Measurements from ENCODE around the gene LILRB5. TPM values are rescaled to one million over a fixed set of nuclear protein-coding genes. Genes with fewer than 3 reads are reported as not detected.
"Not testable (repeated sequence)": the region's sequence is repeated elsewhere in the genome, so short reads cannot be mapped to it uniquely, and the experiment has no call there.

LILRB5 gene
- 5.5 TPM for total RNA-seq
- 10 to 100 TPM in 2 of 8 donors, 1 to 10 TPM in 6; 6.1 to 11.8 (median 8.2) TPM for polyA plus RNA-seq (ENCODE audit: insufficient read depth in 1 of 8, insufficient read length in 8 of 8, low replicate concordance in 1 of 8)
- long read RNA-seq, donor 1: 0 reads
- long read RNA-seq, donor 2: 0 reads
- long read RNA-seq, donor 3: 0 reads
- long read RNA-seq, donor 4: 0 reads
- long read RNA-seq, donor 5, partial matches to known transcripts: 0 of 1 reads
- long read RNA-seq, donor 5, other reads (novel, unspliced or antisense): 0 of 1 reads
- long read RNA-seq, donor 6, partial matches to known transcripts: 0 of 3 reads
- long read RNA-seq, donor 6, other reads (novel, unspliced or antisense): 0 of 3 reads
- long read RNA-seq, donor 7: 0 reads
- long read RNA-seq, donor 8: 0 reads
- long read RNA-seq, donor 9: 0 reads
- long read RNA-seq, donor 10, partial matches to known transcripts: 5 of 5 reads
- long read RNA-seq, donor 10, other reads (novel, unspliced or antisense): 0 of 5 reads
- long read RNA-seq, donor 11: 0 reads

DNA sequence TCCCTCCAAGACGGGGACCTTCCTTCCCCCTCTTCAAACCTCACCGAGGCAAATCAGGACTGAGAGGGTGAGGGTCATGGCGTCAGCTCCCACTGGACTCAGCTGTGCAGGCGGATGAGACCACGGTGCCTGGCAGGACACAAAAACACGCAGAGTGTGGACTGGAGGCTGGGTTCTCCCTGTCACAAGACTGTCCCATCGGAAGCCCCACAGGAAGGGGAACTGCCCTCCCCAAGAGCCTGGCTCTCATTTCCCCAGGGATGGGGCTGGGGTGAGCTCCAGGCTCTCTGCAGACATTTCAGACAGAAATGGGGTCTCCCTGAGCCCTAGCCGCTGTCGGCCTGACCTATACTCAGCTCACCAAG, at the start of gene LILRB5:
LILRB5 (minus strand) TSS at position 158 of the 365 bp plus-strand sequence; CDS start at position 78, 80 bp downstream.
- 66% methylated on average over 7 of the region's 9 CpGs for WGBS (ENCODE audit: insufficient coverage)
- no peak within 1 kb of the TSS for H3K27ac ChIP-seq (ENCODE audit: low read length)

GRCh38 chr19:54305141-54305540, 48.1 kb upstream of the LILRB5 start:
- Histone ChIP-seq H3K36me3 (ENCODE audit: control insufficient read depth, insufficient read depth, low read length) (no peaks in the 10 kb centered on the region), H3K4me3 (ENCODE audit: low read length) (no peak overlapping the region), H3K27ac (ENCODE audit: low read length) (no peak overlapping the region), H3K9me3 (replicated peaks; ENCODE audit: control insufficient read depth, low read depth, low read length) (no peaks in the 10 kb centered on the region), H3K27me3 (ENCODE audit: control insufficient read depth, insufficient read depth, low read length) (no peaks in the 10 kb centered on the region), H3K4me1 (ENCODE audit: control insufficient read depth, insufficient read depth, low read length) (no peaks in the 10 kb centered on the region)
- WGBS (ENCODE audit: insufficient coverage): 86% methylated on average over 1 of the region's 1 CpG
- no peak for DNase-seq

More for the DNA sequence above, at the start of gene LILRB5:
- peak within 1 kb of the TSS; percentile 12 for H3K4me3 ChIP-seq (ENCODE audit: low read length)
- no peaks in the 10 kb centered on the region for H3K27me3 ChIP-seq (ENCODE audit: control insufficient read depth, insufficient read depth, low read length)
- DNase-seq: peak; percentile 37
- H3K36me3 ChIP-seq (ENCODE audit: control insufficient read depth, insufficient read depth, low read length): no peaks in the 10 kb centered on the region
- no peaks in the 10 kb centered on the region for H3K4me1 ChIP-seq (ENCODE audit: control insufficient read depth, insufficient read depth, low read length)
- no peaks in the 10 kb centered on the region for H3K9me3 ChIP-seq (replicated peaks; ENCODE audit: control insufficient read depth, low read depth, low read length)

- DNase-seq: peak; percentile 40
- Histone ChIP-seq H3K4me1 (ENCODE audit: control insufficient read depth, insufficient read depth, low read length) (no peaks in the 10 kb centered on the region), H3K27ac (ENCODE audit: low read length) (no peak overlapping the region), H3K36me3 (ENCODE audit: control insufficient read depth, insufficient read depth, low read length) (no peaks in the 10 kb centered on the region), H3K9me3 (replicated peaks; ENCODE audit: control insufficient read depth, low read depth, low read length) (no peaks in the 10 kb centered on the region), H3K27me3 (ENCODE audit: control insufficient read depth, insufficient read depth, low read length) (no peaks in the 10 kb centered on the region), H3K4me3 (ENCODE audit: low read length) (no peak overlapping the region)
- 60% methylated on average over 3 of the region's 4 CpGs for WGBS (ENCODE audit: insufficient coverage)
Measured at GRCh38 chr19:54302257-54302656, 45.2 kb upstream of the LILRB5 start.

DNA sequence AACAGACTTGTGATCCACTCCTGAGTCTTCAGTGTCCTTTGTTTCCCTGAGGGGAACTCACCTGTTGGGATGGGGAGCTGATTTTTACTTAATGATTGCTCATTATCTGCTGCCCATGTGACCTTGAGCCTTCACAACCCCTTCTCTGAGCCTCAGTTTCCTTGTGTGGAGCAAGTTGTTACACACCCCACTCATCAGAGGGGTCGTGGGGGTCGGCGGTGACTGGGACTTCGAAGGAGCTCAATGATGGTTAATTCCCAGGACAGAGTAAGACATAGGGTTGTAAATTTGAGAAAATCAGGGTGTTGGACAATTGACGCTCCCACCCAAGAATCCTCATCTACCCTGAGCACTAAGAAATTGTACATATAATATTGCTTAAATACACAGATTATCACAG, 42.4 kb upstream of the LILRB5 start:
- DNase-seq: no peak
- no peak overlapping the region for H3K27ac ChIP-seq (ENCODE audit: low read length)
- H3K27me3 ChIP-seq (ENCODE audit: control insufficient read depth, insufficient read depth, low read length): no peaks in the 10 kb centered on the region
- H3K36me3 ChIP-seq (ENCODE audit: control insufficient read depth, insufficient read depth, low read length): no peaks in the 10 kb centered on the region
- no peaks in the 10 kb centered on the region for H3K4me1 ChIP-seq (ENCODE audit: control insufficient read depth, insufficient read depth, low read length)
- no peak overlapping the region for H3K4me3 ChIP-seq (ENCODE audit: low read length)
- no CpG with 5 or more reads among the region's 5 CpGs for WGBS (ENCODE audit: insufficient coverage)
- H3K9me3 ChIP-seq (replicated peaks; ENCODE audit: control insufficient read depth, low read depth, low read length): no peaks in the 10 kb centered on the region

- H3K9me3 ChIP-seq (replicated peaks; ENCODE audit: control insufficient read depth, low read depth, low read length): no peaks in the 10 kb centered on the region
- no peaks in the 10 kb centered on the region for H3K36me3 ChIP-seq (ENCODE audit: control insufficient read depth, insufficient read depth, low read length)
- H3K27me3 ChIP-seq (ENCODE audit: control insufficient read depth, insufficient read depth, low read length): no peaks in the 10 kb centered on the region
- H3K4me1 ChIP-seq (ENCODE audit: control insufficient read depth, insufficient read depth, low read length): no peaks in the 10 kb centered on the region
- no peak for DNase-seq
- 88% methylated on average over 4 of the region's 7 CpGs for WGBS (ENCODE audit: insufficient coverage)
- H3K27ac ChIP-seq (ENCODE audit: low read length): no peak overlapping the region
- H3K4me3 ChIP-seq (ENCODE audit: low read length): no peak overlapping the region
Measured at GRCh38 chr19:54299126-54299498, 42.0 kb upstream of the LILRB5 start.

GRCh38 chr19:54298357-54299125, 41.5 kb upstream of the LILRB5 start:
- WGBS (ENCODE audit: insufficient coverage): 53% methylated on average over 3 of the region's 4 CpGs
- no peak for DNase-seq
- Histone ChIP-seq H3K27ac (ENCODE audit: low read length) (no peak overlapping the region), H3K9me3 (replicated peaks; ENCODE audit: control insufficient read depth, low read depth, low read length) (no peaks in the 10 kb centered on the region), H3K4me1 (ENCODE audit: control insufficient read depth, insufficient read depth, low read length) (no peaks in the 10 kb centered on the region), H3K4me3 (ENCODE audit: low read length) (no peak overlapping the region), H3K27me3 (ENCODE audit: control insufficient read depth, insufficient read depth, low read length) (no peaks in the 10 kb centered on the region), H3K36me3 (ENCODE audit: control insufficient read depth, insufficient read depth, low read length) (no peaks in the 10 kb centered on the region)

GRCh38 chr19:54297759-54298305, 40.8 kb upstream of the LILRB5 start:
- H3K27ac ChIP-seq (ENCODE audit: low read length): no peak overlapping the region
- DNase-seq: no peak
- 36% methylated on average over 5 of the region's 7 CpGs for WGBS (ENCODE audit: insufficient coverage)
- no peak overlapping the region for H3K4me3 ChIP-seq (ENCODE audit: low read length)
- no peaks in the 10 kb centered on the region for H3K36me3 ChIP-seq (ENCODE audit: control insufficient read depth, insufficient read depth, low read length)
- H3K4me1 ChIP-seq (ENCODE audit: control insufficient read depth, insufficient read depth, low read length): no peaks in the 10 kb centered on the region
- H3K27me3 ChIP-seq (ENCODE audit: control insufficient read depth, insufficient read depth, low read length): no peaks in the 10 kb centered on the region
- no peaks in the 10 kb centered on the region for H3K9me3 ChIP-seq (replicated peaks; ENCODE audit: control insufficient read depth, low read depth, low read length)

- H3K27ac ChIP-seq (ENCODE audit: low read length): no peak overlapping the region
- no peaks in the 10 kb centered on the region for H3K36me3 ChIP-seq (ENCODE audit: control insufficient read depth, insufficient read depth, low read length)
- no peaks in the 10 kb centered on the region for H3K4me1 ChIP-seq (ENCODE audit: control insufficient read depth, insufficient read depth, low read length)
- DNase-seq: no peak
- no peaks in the 10 kb centered on the region for H3K27me3 ChIP-seq (ENCODE audit: control insufficient read depth, insufficient read depth, low read length)
- no peak overlapping the region for H3K4me3 ChIP-seq (ENCODE audit: low read length)
- 100% methylated on average over 2 of the region's 6 CpGs for WGBS (ENCODE audit: insufficient coverage)
- H3K9me3 ChIP-seq (replicated peaks; ENCODE audit: control insufficient read depth, low read depth, low read length): no peaks in the 10 kb centered on the region
Measured at GRCh38 chr19:54294539-54294938, 37.5 kb upstream of the LILRB5 start.

- H3K4me1 ChIP-seq (ENCODE audit: control insufficient read depth, insufficient read depth, low read length); H3K4me3 ChIP-seq (ENCODE audit: low read length); H3K36me3 ChIP-seq (ENCODE audit: control insufficient read depth, insufficient read depth, low read length); H3K27me3 ChIP-seq (ENCODE audit: control insufficient read depth, insufficient read depth, low read length); H3K27ac ChIP-seq (ENCODE audit: low read length); DNase-seq; H3K9me3 ChIP-seq (replicated peaks; ENCODE audit: control insufficient read depth, low read depth, low read length): not testable (repeated sequence)
- no CpG with 5 or more reads among the region's 8 CpGs for WGBS (ENCODE audit: insufficient coverage)
Measured at GRCh38 chr19:54289160-54289559, 32.1 kb upstream of the LILRB5 start.

DNA sequence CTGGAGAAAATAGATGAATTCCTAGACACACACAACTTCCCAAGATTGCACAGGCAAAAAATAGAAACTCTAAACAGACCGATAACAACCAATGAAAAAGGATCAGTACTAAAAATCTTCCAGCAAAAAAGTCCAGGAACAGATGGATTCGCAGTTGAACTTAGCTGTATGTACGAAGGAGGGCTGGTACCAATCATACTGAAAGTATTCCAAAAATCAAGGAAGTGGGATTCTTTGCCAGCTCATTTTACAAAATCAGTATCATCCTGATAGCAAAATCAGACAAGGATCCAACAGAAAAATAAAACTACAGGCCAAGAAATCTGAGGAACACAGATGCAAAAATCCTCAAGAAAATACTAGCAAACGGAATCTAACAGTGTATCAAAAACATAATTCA, 30.4 kb upstream of the LILRB5 start:
- Histone ChIP-seq H3K27me3 (ENCODE audit: control insufficient read depth, insufficient read depth, low read length) (no peaks in the 10 kb centered on the region), H3K9me3 (replicated peaks; ENCODE audit: control insufficient read depth, low read depth, low read length) (no peaks in the 10 kb centered on the region), H3K27ac (ENCODE audit: low read length) (no peak overlapping the region), H3K4me3 (ENCODE audit: low read length) (no peak overlapping the region), H3K4me1 (ENCODE audit: control insufficient read depth, insufficient read depth, low read length) (no peaks in the 10 kb centered on the region), H3K36me3 (ENCODE audit: control insufficient read depth, insufficient read depth, low read length) (no peaks in the 10 kb centered on the region)
- no CpG with 5 or more reads among the region's 4 CpGs for WGBS (ENCODE audit: insufficient coverage)
- no peak for DNase-seq

All from muscle of leg (tissue), 16 donors.